Central memory CD8-positive, alpha-beta T cell (primary cell): ENCODE data around the gene FAM228B.

Source experiments
- ATAC-seq: fragments of 150-1000 bp; cut with Tn5 transposase; replicated peaks from 2 replicates; pipeline ENCODE4 v1.10.0; 2022; ENCODE audit warnings: mild to moderate bottlenecking, moderate FRiP score, moderate number of reproducible peaks; ENCODE audit not compliant: poor library complexity, severe bottlenecking; ENCODE audit errors: extremely low read depth
- DNase-seq, 2 donors: peaks; one replicate each; pipeline ENCODE4 v3.0.0; 2021; ENCODE audit warnings: low spot score in 2 of 2
- H3K27ac Mint-ChIP-seq: one replicate; pipeline ENCODE4 v1.8.0; 2022; ENCODE audit warnings: low read depth, mild to moderate bottlenecking, moderate library complexity, mixed read lengths
- H3K27me3 Mint-ChIP-seq: one replicate; pipeline ENCODE4 v1.8.0; 2022; ENCODE audit warnings: mixed read lengths
- H3K36me3 Mint-ChIP-seq: one replicate; pipeline ENCODE4 v1.8.0; 2022; ENCODE audit warnings: mild to moderate bottlenecking, moderate library complexity, mixed read lengths; ENCODE audit not compliant: insufficient read depth
- H3K4me1 Mint-ChIP-seq: one replicate; pipeline ENCODE4 v1.8.0; 2022; ENCODE audit warnings: mixed read lengths
- H3K4me3 Mint-ChIP-seq: one replicate; pipeline ENCODE4 v1.8.0; 2022; ENCODE audit warnings: mild to moderate bottlenecking, moderate library complexity, mixed read lengths
- H3K9me3 Mint-ChIP-seq: one replicate; pipeline ENCODE4 v1.8.0; 2022; ENCODE audit warnings: mixed read lengths

FAM228B gene

GRCh38 chr2:24200799-24201198 lies 77.5 kb downstream of the FAM228B start:
- Mint-ChIP-seq H3K27ac (no peak overlapping the region), H3K9me3 (peaks cover 7% of the 10 kb centered on the region), H3K4me3 (no peak overlapping the region), H3K27me3 (no peaks in the 10 kb centered on the region), H3K4me1 (no peaks in the 10 kb centered on the region), H3K36me3 (peaks cover 25% of the 10 kb centered on the region)
- DNase-seq (no peak), ATAC-seq (no peak)

- Mint-ChIP-seq H3K27ac (no peak overlapping the region), H3K4me3 (no peak overlapping the region), H3K4me1 (no peaks in the 10 kb centered on the region), H3K9me3 (no peaks in the 10 kb centered on the region), H3K36me3 (peaks cover 37% of the 10 kb centered on the region), H3K27me3 (no peaks in the 10 kb centered on the region)
- DNase-seq: no peak
- no peak for ATAC-seq
Measured at GRCh38 chr2:24203029-24203786, 79.9 kb downstream of the FAM228B start.

GRCh38 chr2:24203787-24204150 lies 80.5 kb downstream of the FAM228B start:
- no peak for DNase-seq
- Mint-ChIP-seq H3K4me3 (no peak overlapping the region), H3K27me3 (no peaks in the 10 kb centered on the region), H3K27ac (no peak overlapping the region), H3K9me3 (no peaks in the 10 kb centered on the region), H3K36me3 (peaks cover 41% of the 10 kb centered on the region), H3K4me1 (no peaks in the 10 kb centered on the region)
- no peak for ATAC-seq

- Mint-ChIP-seq H3K4me1 (no peaks in the 10 kb centered on the region), H3K4me3 (no peak overlapping the region), H3K27ac (no peak overlapping the region), H3K27me3 (no peaks in the 10 kb centered on the region), H3K9me3 (no peaks in the 10 kb centered on the region), H3K36me3 (peaks cover 48% of the 10 kb centered on the region)
- ATAC-seq (no peak), DNase-seq (no peak)
Measured at GRCh38 chr2:24204505-24204904, 81.2 kb downstream of the FAM228B start.

GRCh38 chr2:24205131-24205530 lies 81.9 kb downstream of the FAM228B start:
- Mint-ChIP-seq H3K36me3 (peaks cover 51% of the 10 kb centered on the region), H3K4me3 (no peak overlapping the region), H3K27me3 (no peaks in the 10 kb centered on the region), H3K27ac (peak overlapping the region; percentile 82), H3K4me1 (no peaks in the 10 kb centered on the region), H3K9me3 (no peaks in the 10 kb centered on the region)
- ATAC-seq: no peak
- no peak for DNase-seq

GRCh38 chr2:24206242-24206641 lies 83.0 kb downstream of the FAM228B start:
- Mint-ChIP-seq H3K4me3 (no peak overlapping the region), H3K36me3 (peaks cover 59% of the 10 kb centered on the region), H3K9me3 (no peaks in the 10 kb centered on the region), H3K4me1 (no peaks in the 10 kb centered on the region), H3K27ac (peak overlapping the region; percentile 82), H3K27me3 (no peaks in the 10 kb centered on the region)
- no peak for DNase-seq
- ATAC-seq: no peak

GRCh38 chr2:24206714-24207113 lies 83.4 kb downstream of the FAM228B start:
- peak overlapping the region; percentile 82 for H3K27ac Mint-ChIP-seq

GRCh38 chr2:24207359-24207758 lies 84.1 kb downstream of the FAM228B start:
- DNase-seq (no peak), ATAC-seq (no peak)
- H3K36me3 Mint-ChIP-seq: peaks cover 70% of the 10 kb centered on the region
- H3K27ac Mint-ChIP-seq: no peak overlapping the region
- H3K27me3 Mint-ChIP-seq: no peaks in the 10 kb centered on the region
- H3K4me1 Mint-ChIP-seq: no peaks in the 10 kb centered on the region
- H3K4me3 Mint-ChIP-seq: no peak overlapping the region
- no peaks in the 10 kb centered on the region for H3K9me3 Mint-ChIP-seq

More at GRCh38 chr2:24206714-24207113, 83.4 kb downstream of the FAM228B start:
- no peak overlapping the region for H3K4me3 Mint-ChIP-seq
- no peaks in the 10 kb centered on the region for H3K27me3 Mint-ChIP-seq
- no peak for DNase-seq
- ATAC-seq: no peak
- peaks cover 64% of the 10 kb centered on the region for H3K36me3 Mint-ChIP-seq
- no peaks in the 10 kb centered on the region for H3K4me1 Mint-ChIP-seq
- H3K9me3 Mint-ChIP-seq: no peaks in the 10 kb centered on the region

GRCh38 chr2:24208490-24208889 lies 85.2 kb downstream of the FAM228B start:
- Mint-ChIP-seq H3K27me3 (no peaks in the 10 kb centered on the region), H3K4me1 (no peaks in the 10 kb centered on the region), H3K27ac (no peak overlapping the region), H3K9me3 (no peaks in the 10 kb centered on the region), H3K36me3 (peaks cover 70% of the 10 kb centered on the region), H3K4me3 (no peak overlapping the region)
- ATAC-seq (no peak), DNase-seq (no peak)

- ATAC-seq (no peak), DNase-seq (no peak)
- H3K4me3 Mint-ChIP-seq: no peak overlapping the region
- H3K4me1 Mint-ChIP-seq: peaks cover 3% of the 10 kb centered on the region
- H3K9me3 Mint-ChIP-seq: no peaks in the 10 kb centered on the region
- H3K36me3 Mint-ChIP-seq: peaks cover 61% of the 10 kb centered on the region
- H3K27ac Mint-ChIP-seq: no peak overlapping the region
- no peaks in the 10 kb centered on the region for H3K27me3 Mint-ChIP-seq
Measured at GRCh38 chr2:24209389-24210105, 86.3 kb downstream of the FAM228B start.

GRCh38 chr2:24210106-24210455 lies 86.8 kb downstream of the FAM228B start:
- ATAC-seq: no peak
- Mint-ChIP-seq H3K27me3 (no peaks in the 10 kb centered on the region), H3K4me1 (peaks cover 8% of the 10 kb centered on the region), H3K9me3 (no peaks in the 10 kb centered on the region), H3K27ac (no peak overlapping the region), H3K36me3 (peaks cover 60% of the 10 kb centered on the region), H3K4me3 (no peak overlapping the region)
- no peak for DNase-seq

GRCh38 chr2:24210723-24211122 lies 87.5 kb downstream of the FAM228B start:
- H3K4me1 Mint-ChIP-seq: peaks cover 10% of the 10 kb centered on the region
- no peak overlapping the region for H3K27ac Mint-ChIP-seq
- H3K36me3 Mint-ChIP-seq: peaks cover 60% of the 10 kb centered on the region
- no peaks in the 10 kb centered on the region for H3K9me3 Mint-ChIP-seq
- no peaks in the 10 kb centered on the region for H3K27me3 Mint-ChIP-seq
- DNase-seq (no peak), ATAC-seq (no peak)
- H3K4me3 Mint-ChIP-seq: no peak overlapping the region

- Mint-ChIP-seq H3K4me1 (peaks cover 10% of the 10 kb centered on the region), H3K36me3 (peaks cover 64% of the 10 kb centered on the region), H3K9me3 (no peaks in the 10 kb centered on the region), H3K27me3 (no peaks in the 10 kb centered on the region), H3K4me3 (no peak overlapping the region), H3K27ac (no peak overlapping the region)
- DNase-seq (no peak), ATAC-seq (no peak)
Measured at GRCh38 chr2:24211408-24211807, 88.1 kb downstream of the FAM228B start.
